ENCODE measurements around the gene AGO1.

- TF ChIP-seq CTCF (IDR thresholded peaks at IDR 0.05 in 4 of 5, conservative IDR thresholded peaks at IDR 0.05 in 1 of 5) (no peak), POLR2A (IDR thresholded peaks at IDR 0.05) (no peak)
These were observed 25.2 kb upstream of the AGO1 start for GRCh38 chr1:35857830-35858229.

Data from gastrocnemius medialis (tissue), 4 donors.